Duodenal mucosa (tissue), 2 donors: ENCODE measurements around the gene PACS2.
"Not testable (repeated sequence)": the region's sequence is repeated elsewhere in the genome, so short reads cannot be mapped to it uniquely, and the experiment has no call there.

Source experiments
- H3K27ac ChIP-seq: one replicate; pipeline ENCODE4 v1.7.0; 2013; ENCODE audit warnings: low read depth, low read length
- H3K27me3 ChIP-seq, 2 donors: one replicate each; pipeline ENCODE4 v1.7.0; 2013; ENCODE audit warnings: low read length in 2 of 2, control low read depth in 1 of 2; ENCODE audit not compliant: insufficient read depth in 2 of 2, control insufficient read depth in 1 of 2
- H3K36me3 ChIP-seq, 2 donors: one replicate each; pipeline ENCODE4 v1.7.0; 2013; ENCODE audit warnings: low read length in 2 of 2, control low read depth in 1 of 2; ENCODE audit not compliant: insufficient read depth in 2 of 2, control insufficient read depth in 1 of 2
- H3K4me1 ChIP-seq, 2 donors: one replicate each; pipeline ENCODE4 v1.7.0; 2013; ENCODE audit warnings: low read length in 2 of 2, control low read depth in 1 of 2; ENCODE audit not compliant: insufficient read depth in 2 of 2, control insufficient read depth in 1 of 2
- H3K4me3 ChIP-seq, 2 donors: one replicate each; pipeline ENCODE4 v1.7.0; 2013; ENCODE audit warnings: low read length in 2 of 2, low read depth in 1 of 2
- H3K9ac ChIP-seq, 2 donors: one replicate each; pipeline ENCODE4 v1.7.0; 2013; ENCODE audit warnings: low read length in 2 of 2, low read depth in 1 of 2
- H3K9me3 ChIP-seq, 2 donors: one replicate each; pipeline ENCODE4 v1.7.0; 2013; ENCODE audit warnings: low read length in 2 of 2, control low read depth in 1 of 2; ENCODE audit not compliant: control insufficient read depth in 1 of 2

PACS2 gene

GRCh38 chr14:105330491-105330895 lies 15.9 kb downstream of the PACS2 start:
- peaks cover 0 to 6% of the 10 kb centered on the region in 2 donors for H3K4me1 ChIP-seq
- H3K9me3 ChIP-seq = no peaks in the 10 kb centered on the region
- no peak overlapping the region for H3K27ac ChIP-seq
- H3K9ac ChIP-seq = no peak overlapping the region
- H3K4me3 ChIP-seq = no peak overlapping the region
- no peaks in the 10 kb centered on the region for H3K27me3 ChIP-seq
- no peaks in the 10 kb centered on the region for H3K36me3 ChIP-seq

GRCh38 chr14:105331575-105332349 lies 17.2 kb downstream of the PACS2 start:
- Histone ChIP-seq H3K9ac (no peak overlapping the region), H3K4me1 (peaks cover 0 to 6% of the 10 kb centered on the region in 2 donors), H3K27me3 (no peaks in the 10 kb centered on the region), H3K9me3 (no peaks in the 10 kb centered on the region), H3K27ac (no peak overlapping the region), H3K36me3 (no peaks in the 10 kb centered on the region), H3K4me3 (no peak overlapping the region)

- Histone ChIP-seq H3K27me3 (no peaks in the 10 kb centered on the region), H3K9me3 (no peaks in the 10 kb centered on the region), H3K27ac (no peak overlapping the region), H3K36me3 (no peaks in the 10 kb centered on the region), H3K4me3 (no peak overlapping the region), H3K9ac (no peak overlapping the region), H3K4me1 (peaks cover 0 to 6% of the 10 kb centered on the region in 2 donors)
Measured at GRCh38 chr14:105332350-105332874, 17.9 kb downstream of the PACS2 start.

- peaks cover 0 to 6% of the 10 kb centered on the region in 2 donors for H3K4me1 ChIP-seq
- H3K4me3 ChIP-seq = no peak overlapping the region
- H3K36me3 ChIP-seq = no peaks in the 10 kb centered on the region
- H3K9ac ChIP-seq = no peak overlapping the region
- H3K9me3 ChIP-seq = no peaks in the 10 kb centered on the region
- no peak overlapping the region for H3K27ac ChIP-seq
- H3K27me3 ChIP-seq = no peaks in the 10 kb centered on the region
Measured at GRCh38 chr14:105333020-105333490, 18.5 kb downstream of the PACS2 start.

GRCh38 chr14:105333613-105334364 lies 19.2 kb downstream of the PACS2 start:
- Histone ChIP-seq H3K27me3 (no peaks in the 10 kb centered on the region), H3K36me3 (no peaks in the 10 kb centered on the region), H3K4me3 (no peak overlapping the region), H3K27ac (no peak overlapping the region), H3K9me3 (no peaks in the 10 kb centered on the region), H3K4me1 (peaks cover 0 to 6% of the 10 kb centered on the region in 2 donors), H3K9ac (no peak overlapping the region)

GRCh38 chr14:105334383-105335230 lies 20.1 kb downstream of the PACS2 start:
- Histone ChIP-seq H3K4me3 (no peak overlapping the region), H3K9me3 (no peaks in the 10 kb centered on the region), H3K27me3 (no peaks in the 10 kb centered on the region), H3K36me3 (no peaks in the 10 kb centered on the region), H3K27ac (no peak overlapping the region), H3K4me1 (peaks cover 0 to 6% of the 10 kb centered on the region in 2 donors), H3K9ac (no peak overlapping the region)

GRCh38 chr14:105335231-105335542 lies 20.6 kb downstream of the PACS2 start:
- not testable (repeated sequence) for H3K36me3 ChIP-seq, H3K9ac ChIP-seq, H3K4me3 ChIP-seq, H3K27me3 ChIP-seq, H3K9me3 ChIP-seq, H3K27ac ChIP-seq, H3K4me1 ChIP-seq

GRCh38 chr14:105335735-105336476 lies 21.4 kb downstream of the PACS2 start:
- Histone ChIP-seq H3K4me3 (no peak overlapping the region), H3K4me1 (no peaks in the 10 kb centered on the region), H3K9ac (no peak overlapping the region), H3K27me3 (no peaks in the 10 kb centered on the region), H3K27ac (no peak overlapping the region), H3K9me3 (no peaks in the 10 kb centered on the region), H3K36me3 (no peaks in the 10 kb centered on the region)

GRCh38 chr14:105336477-105337287 lies 22.1 kb downstream of the PACS2 start:
- H3K9ac ChIP-seq = no peak overlapping the region

More at GRCh38 chr14:105336477-105337287, 22.1 kb downstream of the PACS2 start:
- H3K9me3 ChIP-seq = no peaks in the 10 kb centered on the region
- H3K4me3 ChIP-seq = no peak overlapping the region
- no peaks in the 10 kb centered on the region for H3K4me1 ChIP-seq
- H3K27me3 ChIP-seq = no peaks in the 10 kb centered on the region
- H3K27ac ChIP-seq = no peak overlapping the region
- H3K36me3 ChIP-seq = no peaks in the 10 kb centered on the region
